HG02884 (cell line): ENCODE measurements around the gene TPO.
"Not testable (repeated sequence)": the region's sequence is repeated elsewhere in the genome, so short reads cannot be mapped to it uniquely, and the experiment has no call there.

Source experiments
- ATAC-seq: cut with Tn5 transposase; IDR thresholded peaks from one replicate; pipeline ENCODE4 v1.9.1; 2021; ENCODE audit warnings: mild to moderate bottlenecking, moderate library complexity; ENCODE audit not compliant: unreplicated experiment

Gene TPO

DNA sequence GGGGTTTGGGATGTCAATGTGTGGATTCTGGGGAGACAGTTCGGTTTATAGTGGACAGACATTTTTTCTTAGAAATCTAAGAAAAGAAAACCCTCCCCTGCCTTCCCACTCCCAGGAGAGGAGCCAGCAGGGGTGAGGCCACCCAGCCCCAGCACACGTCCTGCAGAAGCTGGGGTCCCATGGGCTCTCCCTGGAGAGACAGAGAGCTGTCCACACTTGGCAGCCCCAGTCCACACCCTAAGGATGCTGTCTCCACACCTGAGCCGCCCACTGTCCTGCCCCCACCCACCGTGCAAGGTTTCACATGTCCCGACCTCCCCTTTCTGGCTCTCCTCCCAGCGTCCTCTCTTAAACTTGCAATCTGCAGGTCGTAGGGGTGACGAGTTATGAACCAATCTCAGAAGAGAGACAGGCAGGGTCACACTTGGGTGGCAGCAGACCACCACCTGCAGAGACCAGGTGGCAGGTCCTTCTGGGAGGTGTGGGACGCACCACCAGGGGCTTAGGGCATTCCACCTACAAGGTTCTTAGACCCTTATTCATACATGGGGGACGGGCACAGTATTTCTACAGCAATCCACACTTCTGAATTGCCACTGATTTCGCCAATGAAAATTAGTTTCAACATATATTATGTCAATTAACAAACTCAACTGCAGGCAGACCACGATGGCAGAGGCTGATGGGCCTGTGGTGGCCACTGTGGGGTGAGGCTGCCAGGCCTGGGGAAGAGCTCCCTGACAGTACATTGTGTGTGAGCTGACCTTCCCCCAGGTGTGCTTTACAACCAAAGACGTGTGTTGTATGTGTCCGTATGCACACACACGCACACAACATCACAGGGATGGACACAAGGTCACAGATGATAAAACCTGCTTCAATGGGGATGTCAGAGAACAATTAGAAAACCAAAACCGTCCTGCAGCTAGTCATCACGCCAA lies 158.5 kb downstream of the TPO start:
- ATAC-seq = no peak

GRCh38 chr2:1572638-1573037 lies 159.4 kb downstream of the TPO start:
- ATAC-seq = no peak

DNA sequence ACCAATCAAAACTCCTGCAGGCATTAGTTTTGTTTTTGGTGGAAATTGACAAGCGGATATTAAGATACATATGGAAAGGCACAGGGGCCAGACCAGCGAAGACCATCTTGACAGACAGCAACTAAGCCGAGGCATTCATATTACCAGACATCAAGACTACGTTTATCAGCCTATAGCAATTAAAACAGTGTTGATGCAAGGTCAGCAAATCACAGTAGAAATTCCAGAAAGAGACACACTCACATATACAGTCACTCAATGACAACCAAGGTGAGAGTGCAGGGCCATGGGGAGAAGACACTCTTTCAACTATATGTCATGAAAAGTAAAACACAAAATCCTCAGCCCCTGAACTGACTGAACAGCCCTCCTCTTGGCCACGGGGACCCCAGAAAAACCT lies 164.6 kb downstream of the TPO start:
- ATAC-seq = no peak

DNA sequence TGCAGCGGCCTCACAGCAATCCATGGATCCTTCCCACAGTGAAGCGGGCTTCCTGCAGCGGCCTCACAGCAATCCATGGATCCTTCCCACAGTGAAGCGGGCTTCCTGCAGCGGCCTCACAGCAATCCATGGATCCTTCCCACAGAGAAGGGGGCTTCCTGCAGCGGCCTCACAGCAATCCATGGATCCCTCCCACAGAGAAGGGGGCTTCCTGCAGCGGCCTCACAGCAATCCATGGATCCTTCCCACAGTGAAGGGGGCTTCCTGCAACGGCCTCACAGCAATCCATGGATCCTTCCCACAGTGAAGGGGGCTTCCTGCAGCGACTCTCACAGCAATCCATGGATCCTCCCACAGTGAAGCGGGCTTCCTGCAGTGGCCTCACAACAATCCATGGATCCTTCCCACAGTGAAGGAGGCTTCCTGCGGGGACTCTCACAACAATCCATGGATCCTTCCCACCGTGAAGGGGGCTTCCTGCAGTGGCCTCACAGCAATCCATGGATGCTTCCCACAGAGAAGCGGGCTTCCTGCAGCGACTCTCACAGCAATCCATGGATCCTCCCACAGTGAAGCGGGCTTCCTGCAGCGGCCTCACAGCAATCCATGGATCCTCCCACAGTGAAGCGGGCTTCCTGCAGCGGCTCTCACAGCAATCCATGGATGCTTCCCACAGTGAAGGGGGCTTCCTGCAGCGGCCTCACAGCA lies 168.1 kb downstream of the TPO start:
- ATAC-seq = not testable (repeated sequence)

GRCh38 chr2:1581965-1582625 lies 168.8 kb downstream of the TPO start:
- no peak for ATAC-seq

DNA sequence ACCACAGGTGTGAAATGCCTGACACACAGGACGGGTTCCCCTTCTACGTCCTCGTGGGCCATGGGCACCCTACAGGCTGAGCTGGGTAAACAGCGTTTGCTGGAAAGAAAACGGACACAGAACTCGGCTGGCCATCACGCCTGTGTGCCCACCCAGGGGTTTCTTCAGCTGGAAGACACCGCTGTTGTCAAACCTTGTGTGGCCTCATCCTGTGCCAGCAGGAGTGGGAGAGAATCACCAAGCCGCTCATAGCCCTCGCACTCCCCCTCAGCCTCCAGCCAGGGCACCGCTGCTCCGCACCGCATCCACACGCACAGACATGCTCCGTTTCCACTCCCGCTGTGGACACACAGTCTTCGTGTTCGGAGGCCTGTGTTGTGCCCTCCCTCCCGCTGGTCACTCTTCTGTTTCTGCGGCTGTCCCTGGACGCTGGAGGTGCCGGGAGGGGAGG lies 169.7 kb downstream of the TPO start:
- no peak for ATAC-seq

DNA sequence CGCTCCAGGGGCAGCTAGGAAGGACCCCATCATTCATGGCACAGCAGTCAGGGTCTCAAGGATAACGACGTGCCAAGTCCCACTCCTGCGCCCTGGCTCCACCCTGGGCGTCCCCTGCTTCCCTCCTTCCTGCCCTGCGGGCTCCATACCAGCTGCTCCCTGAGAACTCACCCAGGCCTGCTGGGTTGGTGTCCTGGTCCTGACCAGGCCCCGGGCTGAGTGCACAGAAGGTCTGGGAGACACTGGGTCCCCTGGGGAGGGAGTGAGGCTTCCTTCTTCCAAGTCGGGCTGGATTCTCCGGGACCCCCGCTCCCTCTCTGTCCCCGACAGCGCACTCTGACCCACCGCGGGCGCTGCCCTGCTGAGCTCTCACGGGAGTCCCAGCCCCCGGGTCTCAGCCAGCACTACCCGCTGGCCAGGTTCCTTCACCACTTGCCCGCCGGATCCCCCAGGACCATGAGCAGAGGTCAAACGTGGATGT lies 170.8 kb downstream of the TPO start:
- ATAC-seq = no peak

- no peak for ATAC-seq
Observed at GRCh38 chr2:1584691-1585485, 171.6 kb downstream of the TPO start.

- ATAC-seq = no peak
Observed at GRCh38 chr2:1585635-1586034, 172.4 kb downstream of the TPO start.

DNA sequence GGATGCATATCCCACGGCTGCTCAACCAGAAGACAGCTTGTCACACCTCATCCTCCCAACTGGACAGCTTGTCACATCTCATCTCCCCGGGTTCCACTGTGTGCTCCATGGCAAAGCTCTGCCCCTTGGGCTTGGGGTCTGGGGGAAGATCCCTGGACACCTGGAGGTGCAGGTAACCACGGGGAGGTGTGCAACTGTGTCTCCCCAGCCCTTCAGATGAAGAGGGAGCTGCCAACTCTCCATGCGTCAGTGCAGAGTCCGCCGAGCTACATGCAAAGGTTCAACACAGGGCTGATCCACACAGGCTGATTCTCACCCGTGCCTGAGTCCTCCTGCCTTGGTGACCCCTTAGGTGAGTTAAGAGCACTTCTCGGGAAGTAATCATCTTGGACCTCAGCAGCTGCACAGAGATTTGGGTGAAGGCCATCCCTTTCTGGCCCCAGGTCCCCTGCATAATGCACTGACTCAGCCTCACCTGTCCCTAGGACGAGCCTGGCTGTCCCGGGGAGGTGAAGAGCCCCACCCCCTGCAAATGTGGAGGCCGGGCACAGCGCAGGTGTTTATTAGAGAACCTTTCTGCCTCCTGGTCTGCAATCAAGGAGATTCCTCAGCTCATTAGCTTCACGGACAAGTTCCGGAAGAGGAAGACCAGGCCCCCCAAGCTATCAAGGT lies 173.1 kb downstream of the TPO start:
- no peak for ATAC-seq

DNA sequence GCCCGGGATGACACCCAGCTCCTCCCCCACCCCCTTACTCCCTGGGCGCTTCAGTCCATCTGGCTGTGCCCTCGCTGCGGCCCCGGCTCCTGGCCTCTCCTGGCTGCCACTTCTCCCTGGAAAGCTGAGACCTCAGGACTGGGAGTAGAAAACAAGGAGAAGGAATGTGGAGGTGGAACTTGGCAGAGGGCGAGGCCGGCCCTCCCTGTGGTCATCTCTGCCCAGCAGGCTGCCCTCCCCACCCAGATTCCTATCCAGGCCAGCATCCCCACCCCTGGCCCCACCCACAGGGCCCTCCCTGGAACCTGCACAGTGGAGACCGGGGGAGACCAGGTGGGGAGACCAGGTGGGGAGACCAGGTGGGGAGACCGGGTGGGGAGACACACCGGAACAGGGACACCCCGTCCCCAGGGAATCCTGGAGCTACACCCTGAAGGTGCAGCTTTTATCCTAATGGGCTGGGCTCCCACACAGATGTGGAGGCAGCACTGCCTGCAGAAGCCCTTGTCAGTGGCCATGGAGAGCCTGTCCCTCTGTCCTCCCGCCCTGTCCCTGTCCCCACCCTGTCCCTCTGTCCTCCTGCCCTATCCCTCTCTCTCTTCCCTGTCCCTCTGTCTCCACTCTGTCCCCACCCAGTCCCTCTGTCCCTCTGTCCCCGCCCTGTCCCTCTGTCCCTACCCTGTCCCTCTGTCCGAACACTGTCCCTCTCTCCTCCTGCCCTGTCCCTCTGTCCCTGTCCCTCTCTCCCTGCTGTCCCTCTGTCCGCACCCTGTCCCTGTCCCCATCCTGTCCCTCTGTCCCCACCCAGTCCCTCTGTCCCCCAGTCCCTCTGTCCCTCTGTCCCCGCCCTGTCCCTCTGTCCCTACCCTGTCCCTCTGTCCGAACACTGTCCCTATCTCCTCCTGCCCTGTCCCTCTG lies 173.9 kb downstream of the TPO start:
- ATAC-seq = no peak

DNA sequence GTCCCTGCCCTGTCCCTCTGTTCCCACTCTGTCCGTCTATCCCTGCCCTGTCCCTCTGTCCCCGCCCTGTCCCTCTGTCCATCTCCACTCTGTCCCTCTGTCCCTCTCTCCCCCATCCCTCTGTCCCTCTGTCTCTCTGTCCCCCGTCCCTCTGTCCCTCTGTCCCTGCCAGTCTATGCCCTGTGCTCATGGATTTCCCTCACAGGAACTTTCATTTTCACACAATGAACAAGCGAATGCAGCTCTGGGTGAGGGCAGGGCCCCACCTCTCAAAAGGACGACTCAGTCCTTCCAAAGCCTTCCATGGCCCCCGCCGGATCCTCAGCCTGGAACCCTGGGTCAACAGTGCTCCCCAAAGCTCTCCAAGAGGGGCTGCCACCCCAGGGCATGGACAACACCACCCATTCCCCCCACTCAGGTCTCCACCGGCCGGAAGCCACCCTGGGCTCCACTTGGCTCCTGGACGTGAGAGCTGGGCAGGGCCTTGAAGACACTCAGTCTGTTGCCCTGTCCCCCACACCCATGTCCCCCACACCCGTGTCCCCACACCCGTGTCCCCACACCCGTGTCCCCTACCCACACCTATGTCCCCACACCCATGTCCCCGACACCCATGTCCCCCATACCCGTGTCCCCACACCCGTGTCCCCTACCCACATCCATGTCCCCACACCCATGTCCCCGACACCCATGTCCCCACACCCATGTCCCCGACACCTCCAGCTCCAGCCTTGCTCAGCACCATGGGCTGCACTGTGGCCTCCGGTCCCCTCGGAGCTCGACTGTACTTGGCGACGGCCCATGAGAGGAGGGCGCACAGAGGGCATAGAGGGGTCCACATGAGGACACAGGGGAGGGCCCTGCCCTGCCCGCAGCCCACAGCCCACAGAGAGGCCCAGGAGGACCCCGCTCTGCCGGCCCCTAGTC lies 175.1 kb downstream of the TPO start:
- no peak for ATAC-seq

- no peak for ATAC-seq
Observed at GRCh38 chr2:1588978-1589621, 175.8 kb downstream of the TPO start.

DNA sequence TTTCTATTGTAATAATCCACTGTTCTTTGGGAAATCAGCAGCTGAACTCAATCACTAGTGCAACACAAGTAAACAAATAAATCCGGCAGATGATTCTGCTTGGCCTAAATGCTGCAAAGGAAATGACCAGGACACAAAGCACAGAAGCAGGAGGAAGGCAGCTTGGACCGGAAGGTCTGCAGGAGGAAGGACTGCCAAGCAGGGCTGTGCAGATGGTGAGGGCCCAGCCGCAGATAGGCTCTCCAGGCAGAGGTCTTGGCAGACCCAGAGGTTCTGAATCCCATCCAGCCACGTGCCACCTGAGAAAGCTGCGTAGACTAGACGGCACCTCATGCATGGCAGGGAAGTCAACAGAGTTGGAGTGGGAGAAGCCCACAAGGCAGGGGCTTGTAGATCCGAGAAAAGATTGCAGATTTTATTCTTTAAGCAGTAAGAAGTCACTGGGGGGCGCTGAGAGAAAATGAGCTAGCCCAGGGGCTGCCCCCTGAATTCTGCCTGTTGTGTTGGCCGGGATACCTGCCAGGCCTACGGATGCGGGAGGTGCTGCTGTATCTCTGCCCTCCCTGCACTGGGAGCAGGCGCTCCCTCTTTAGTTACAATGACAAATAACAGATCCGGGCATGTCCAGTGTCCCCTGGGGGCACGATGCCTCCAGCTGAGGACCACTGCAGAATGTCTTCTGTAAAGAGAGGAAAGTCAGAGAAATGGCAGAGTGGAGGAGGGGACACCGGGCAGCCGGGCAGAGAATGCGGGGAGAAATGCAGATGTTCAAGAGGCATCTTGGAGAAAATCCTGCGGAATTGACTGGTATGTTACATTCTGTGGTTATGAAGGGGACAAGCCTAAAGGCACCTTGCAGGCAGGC lies 177.6 kb downstream of the TPO start:
- ATAC-seq = no peak

- ATAC-seq = no peak
Observed at GRCh38 chr2:1591461-1591770, 178.2 kb downstream of the TPO start.
